ENCODE results near the gene PRR7. TPM values are rescaled to one million over a fixed set of nuclear protein-coding genes. Genes with fewer than 3 reads are reported as not detected.

The PRR7 gene
- total RNA-seq, 1 experiment from 2014 or later = 39.2 TPM

- no peaks in the 10 kb centered on the region; the same call in 1 of the 2 replicates for H3K36me3 ChIP-seq (ENCODE audit: control insufficient read depth, insufficient read depth, low read length)
- no peak overlapping the region for H3K4me3 ChIP-seq (ENCODE audit: low read depth in 2 of 2, low read length in 2 of 2)
- no peak for ATAC-seq
- intact Hi-C loops (cut with micrococcal nuclease; ENCODE audit: unreplicated experiment) = no loop called here
- peaks cover 31% of the 10 kb centered on the region for H3K4me1 ChIP-seq (ENCODE audit: control insufficient read depth, insufficient read depth, low read length)
- TF ChIP-seq TCF7L2 (IDR thresholded peaks at IDR 0.05; ENCODE audit: low read depth, low read length) (no peak), POLR2AphosphoS5 (IDR thresholded peaks at IDR 0.05; ENCODE audit: low read depth, low read length) (no peak), CTCF (IDR thresholded peaks at IDR 0.05) (no peak), SIN3A (IDR thresholded peaks at IDR 0.05; ENCODE audit: borderline replicate concordance, insufficient read depth, low read depth, low read length) (no peak), REST (IDR thresholded peaks at IDR 0.05; ENCODE audit: insufficient read depth in 1 of 2, low read depth in 2 of 2, low read length in 1 of 2) (no peak)
- no peaks in the 10 kb centered on the region for H3K27me3 ChIP-seq (ENCODE audit: control insufficient read depth, insufficient read depth, low read length)
- in situ Hi-C loops (cut with HindIII; ENCODE audit: low pct_unique_long_range_greater_than_20kb, low sequenced_read_pairs) = no loop called here
- DNase-seq (ENCODE audit: low read depth, low spot score) = no peak
- ChIA-PET POLR2A (interaction anchor here (0.6 kb wide), 3 partner anchors 86 to 1046 kb away, joined by 3 to 6 read pairs (median 4); no protein-coding TSS in a partner anchor), CTCF (no interaction called here)
- BruUV-seq (replicated peaks) = no TSS peak
- H3K27ac ChIP-seq (ENCODE audit: low read length) = 0 out of 2 replicates have a peak overlapping the region, but pooled peaks have one; percentile 23
- no peaks in the 10 kb centered on the region for H3K9me3 ChIP-seq (ENCODE audit: control insufficient read depth, insufficient read depth, low read depth, low read length)
Observed at GRCh38 chr5:177493795-177494345, 47.3 kb downstream of the PRR7 start.

GRCh38 chr5:177494346-177495195 lies 48.0 kb downstream of the PRR7 start:
- H3K36me3 ChIP-seq (ENCODE audit: control insufficient read depth, insufficient read depth, low read length) = no peaks in the 10 kb centered on the region; the same call in 1 of the 2 replicates
- no peaks in the 10 kb centered on the region for H3K27me3 ChIP-seq (ENCODE audit: control insufficient read depth, insufficient read depth, low read length)
- DNase-seq (ENCODE audit: low read depth, low spot score) (no peak), ATAC-seq (no peak; the same call in 1 of the 2 replicates)
- BruUV-seq (replicated peaks) = no TSS peak
- no peak overlapping the region; a peak in 1 of 4 replicates for H3K4me3 ChIP-seq (ENCODE audit: low read depth in 2 of 2, low read length in 2 of 2)
- POLR2A ChIA-PET = interaction anchor here (0.6 kb wide), 2 partner anchors 86 to 487 kb away, joined by 4 to 6 read pairs; no protein-coding TSS in a partner anchor
- H3K27ac ChIP-seq (ENCODE audit: low read length) = no peak overlapping the region; the same call in 1 of the 2 replicates
- in situ Hi-C loops (cut with HindIII; ENCODE audit: low pct_unique_long_range_greater_than_20kb, low sequenced_read_pairs) (no loop called here), intact Hi-C loops (cut with micrococcal nuclease; ENCODE audit: unreplicated experiment) (loop anchor here (5.0 kb wide), 1 partner anchor 102 kb away; no protein-coding TSS in a partner anchor)
- H3K4me1 ChIP-seq (ENCODE audit: control insufficient read depth, insufficient read depth, low read length) = peaks cover 31% of the 10 kb centered on the region
- H3K9me3 ChIP-seq (ENCODE audit: control insufficient read depth, insufficient read depth, low read depth, low read length) = no peaks in the 10 kb centered on the region
- TF ChIP-seq CTCF (IDR thresholded peaks at IDR 0.05) (peak; percentile 71), POLR2AphosphoS5 (IDR thresholded peaks at IDR 0.05; ENCODE audit: low read depth, low read length) (no peak), TCF7L2 (IDR thresholded peaks at IDR 0.05; ENCODE audit: low read depth, low read length) (no peak), REST (IDR thresholded peaks at IDR 0.05; ENCODE audit: insufficient read depth in 1 of 2, low read depth in 2 of 2, low read length in 1 of 2) (no peak), SIN3A (IDR thresholded peaks at IDR 0.05; ENCODE audit: borderline replicate concordance, insufficient read depth, low read depth, low read length) (no peak)
- CTCF ChIA-PET = interaction anchor here (0.6 to 1.6 kb wide), 3 partner anchors 13 to 91 kb away, joined by 3 to 4 read pairs (median 3); no protein-coding TSS in a partner anchor

Data from Panc1 (cell line).